Activated CD4-positive, CD25-positive, alpha-beta regulatory T cell treated with anti-CD3 and anti-CD28 coated beads, Interleukin-2, amount 50 U/mL, for 16 hours (primary cell): ENCODE measurements around the gene CAPN12.
A peak's percentile ranks its signal among the peaks of the same experiment; 100 is the strongest.

Experiments used
- DNase-seq: peaks from one replicate; pipeline ENCODE4 v3.0.0-alpha.2; 2020; ENCODE audit warnings: low read depth, low spot score

Gene CAPN12

DNA sequence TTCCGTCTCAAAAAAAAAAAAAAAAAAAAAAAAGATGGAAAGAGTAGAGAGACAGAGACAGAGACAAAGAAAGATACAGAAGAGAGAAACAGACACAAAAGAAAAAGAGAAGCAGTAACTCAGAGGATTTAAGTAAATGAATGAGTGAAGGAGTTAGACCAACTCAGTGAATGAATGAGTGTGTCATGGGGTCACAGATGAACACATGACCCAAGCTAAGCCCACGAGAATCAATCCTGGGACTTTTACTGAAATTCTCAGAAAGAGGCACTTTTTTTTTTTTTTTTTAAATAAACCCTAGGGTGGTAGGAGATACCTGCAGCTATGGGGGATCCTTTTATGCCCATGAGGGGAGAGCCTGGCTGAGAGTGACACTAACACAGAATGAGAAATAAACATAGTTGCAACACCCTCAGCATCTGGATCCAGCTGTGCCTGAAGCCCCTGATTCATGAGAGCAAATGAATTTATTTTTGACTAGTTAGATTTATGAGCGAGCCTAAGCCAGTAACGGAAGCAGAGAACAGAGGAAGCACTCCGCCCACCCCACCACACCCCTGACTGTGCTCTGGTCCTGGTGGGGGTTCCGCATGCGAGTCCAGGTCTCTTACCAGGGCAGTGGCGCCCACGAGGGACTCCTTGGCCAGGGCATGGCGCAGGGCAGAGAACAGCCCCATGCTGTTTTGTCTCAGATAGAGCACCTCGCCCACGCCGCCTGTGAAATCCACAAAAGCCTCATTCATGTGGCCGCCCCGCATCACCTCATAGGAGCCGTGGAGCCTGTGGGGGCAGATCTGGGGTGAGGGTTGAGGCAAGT lies 4.6 kb downstream of the CAPN12 start:
- no peak for DNase-seq

DNA sequence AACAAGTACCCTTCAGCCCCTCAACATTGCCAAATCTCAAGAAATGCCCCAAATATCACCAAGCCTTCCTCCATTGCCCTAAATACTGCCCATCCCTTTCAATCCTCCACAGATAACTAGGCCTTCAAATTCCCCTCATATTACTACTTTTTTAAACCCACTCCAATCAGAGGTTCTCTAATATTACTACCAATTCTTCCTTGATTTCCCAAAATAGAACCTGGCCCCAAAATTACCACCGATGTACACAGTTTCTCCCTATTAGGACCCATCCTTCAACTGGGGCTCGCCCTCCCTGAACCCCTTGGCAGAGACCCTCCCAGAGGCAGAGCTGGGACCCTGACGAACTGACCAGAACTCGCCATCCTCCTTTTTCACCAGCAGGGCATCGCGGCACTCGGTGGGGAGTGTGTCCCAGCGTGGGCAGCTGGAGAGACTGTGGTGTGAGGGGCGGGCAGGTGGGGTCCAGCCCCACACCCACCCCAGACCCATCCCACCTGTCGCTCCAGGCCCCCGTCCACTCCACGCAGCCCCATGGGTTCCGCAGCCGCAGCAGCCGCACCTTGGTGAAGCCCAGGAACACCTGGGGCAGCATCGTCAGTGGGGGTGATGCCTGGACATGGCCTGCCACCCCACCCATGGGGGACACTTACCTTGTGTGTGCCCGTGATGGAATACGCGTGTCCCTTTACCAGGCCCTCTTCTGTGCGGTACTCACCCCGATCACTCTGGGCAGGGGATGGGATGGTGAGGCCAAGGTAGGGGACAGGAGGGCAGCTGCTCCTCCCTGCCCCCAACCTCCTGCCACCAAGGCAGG lies 6.1 kb downstream of the CAPN12 start:
- DNase-seq = no peak

DNA sequence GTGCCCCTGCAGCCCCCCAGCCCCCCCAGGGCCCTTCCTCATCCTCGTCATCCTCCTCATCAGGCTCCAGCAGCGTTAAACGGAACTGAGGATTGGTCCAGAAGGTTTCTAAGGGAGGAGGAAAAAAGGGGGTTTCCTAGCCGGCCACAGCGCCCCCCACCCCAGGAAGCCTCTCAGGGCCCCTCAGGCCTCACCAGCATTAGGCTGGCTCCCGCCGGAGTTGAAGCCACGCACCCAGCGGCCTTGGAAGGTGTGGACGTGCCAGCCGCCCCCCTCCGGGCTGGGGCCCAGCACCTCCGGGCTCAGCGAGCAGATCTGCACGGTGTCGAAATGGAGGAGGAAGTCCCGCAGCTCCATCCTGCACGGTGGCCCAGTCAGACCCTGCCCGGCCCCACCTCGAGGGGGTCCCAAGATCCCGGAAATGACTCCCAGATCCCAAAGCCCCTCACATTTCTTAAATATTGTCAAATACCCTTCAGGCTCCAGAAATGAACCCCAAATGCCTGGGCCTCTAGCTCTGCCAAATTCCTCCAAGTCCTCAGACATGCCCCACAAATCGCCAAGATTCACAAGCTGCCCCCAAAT lies 6.9 kb downstream of the CAPN12 start:
- DNase-seq = no peak

DNA sequence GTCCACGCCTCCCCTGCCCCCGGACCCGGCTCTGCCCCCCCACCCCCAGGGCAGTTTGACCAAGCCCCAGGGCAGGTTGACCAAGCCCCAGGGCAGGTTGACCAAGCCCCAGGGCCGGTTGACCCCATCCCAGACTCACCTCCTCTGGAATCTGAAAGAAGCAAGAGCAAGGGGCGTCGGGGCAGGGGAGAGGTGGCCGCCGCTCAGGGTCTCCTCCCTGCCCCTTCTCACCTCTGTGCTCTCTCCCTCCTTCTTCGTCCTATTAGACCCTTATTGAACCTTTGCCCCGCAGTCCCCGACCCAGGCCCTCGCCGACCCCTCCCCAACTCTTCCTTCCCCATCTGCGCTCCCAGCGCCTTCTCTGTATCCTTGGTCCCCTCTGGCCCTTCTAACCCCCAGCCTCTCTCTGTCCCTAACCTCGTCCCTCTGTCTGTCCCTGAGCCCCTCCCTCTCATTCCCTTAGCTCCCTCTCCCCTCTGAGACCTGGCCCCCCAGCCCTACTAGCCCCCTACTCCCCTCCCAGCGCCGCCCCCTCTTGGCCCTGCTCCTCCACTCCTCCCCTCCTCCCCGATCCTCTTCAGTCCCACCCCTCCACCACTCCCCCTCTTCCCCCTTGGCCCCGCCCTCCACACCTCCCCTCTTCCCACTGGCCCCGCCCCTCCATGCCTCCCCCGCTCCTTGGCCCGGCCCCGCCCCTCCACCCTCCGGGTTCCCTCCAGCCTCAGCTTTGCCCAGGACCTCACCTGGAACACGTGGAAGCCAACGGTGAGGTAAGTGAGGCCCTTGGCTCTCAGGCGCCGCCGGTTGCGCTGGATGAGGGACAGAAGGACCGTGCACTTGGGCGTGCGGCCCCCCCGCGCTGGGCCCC lies 7.6 kb downstream of the CAPN12 start:
- DNase-seq = peak; percentile 31

DNA sequence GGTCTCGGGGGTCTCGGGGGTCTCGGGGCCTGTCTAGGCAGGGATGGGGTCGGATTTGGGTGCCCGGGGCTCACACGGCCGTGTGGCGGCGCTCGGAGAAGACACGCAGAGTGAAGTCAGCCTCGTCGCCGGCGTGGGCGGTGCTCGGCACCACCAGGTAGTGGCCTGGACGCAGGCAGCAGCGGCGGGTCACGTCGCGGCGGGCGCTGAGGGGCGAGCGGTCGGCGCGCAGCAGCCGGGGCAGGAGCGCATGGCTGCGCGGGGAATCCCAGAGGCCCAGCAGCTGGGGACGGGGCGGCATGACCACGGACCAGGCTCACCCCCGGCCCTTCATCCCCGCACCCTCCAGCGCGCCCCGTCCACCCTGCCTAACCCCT lies 8.2 kb downstream of the CAPN12 start:
- no peak for DNase-seq

DNA sequence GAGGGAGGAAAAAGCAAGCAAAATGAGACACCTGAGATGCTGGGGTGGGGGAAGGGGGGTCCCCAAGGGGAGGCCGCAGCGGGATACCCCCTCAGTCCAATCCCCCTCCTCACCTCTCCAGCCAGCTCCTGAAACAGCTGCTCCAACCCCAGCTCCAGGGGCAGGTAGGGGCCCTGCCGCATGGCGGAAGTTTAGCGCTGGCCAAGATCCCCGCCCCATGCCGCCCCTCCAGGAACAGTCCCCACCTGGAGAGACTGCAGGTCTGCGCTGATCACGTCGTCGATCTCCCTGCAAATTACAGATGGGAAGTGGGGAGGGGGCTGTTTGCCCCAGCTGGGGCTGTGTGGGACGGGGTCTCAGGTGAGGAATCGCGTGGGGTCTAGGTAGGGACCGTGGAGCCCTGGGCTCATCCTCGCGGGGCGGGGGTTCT lies 9.0 kb downstream of the CAPN12 start:
- no peak for DNase-seq

DNA sequence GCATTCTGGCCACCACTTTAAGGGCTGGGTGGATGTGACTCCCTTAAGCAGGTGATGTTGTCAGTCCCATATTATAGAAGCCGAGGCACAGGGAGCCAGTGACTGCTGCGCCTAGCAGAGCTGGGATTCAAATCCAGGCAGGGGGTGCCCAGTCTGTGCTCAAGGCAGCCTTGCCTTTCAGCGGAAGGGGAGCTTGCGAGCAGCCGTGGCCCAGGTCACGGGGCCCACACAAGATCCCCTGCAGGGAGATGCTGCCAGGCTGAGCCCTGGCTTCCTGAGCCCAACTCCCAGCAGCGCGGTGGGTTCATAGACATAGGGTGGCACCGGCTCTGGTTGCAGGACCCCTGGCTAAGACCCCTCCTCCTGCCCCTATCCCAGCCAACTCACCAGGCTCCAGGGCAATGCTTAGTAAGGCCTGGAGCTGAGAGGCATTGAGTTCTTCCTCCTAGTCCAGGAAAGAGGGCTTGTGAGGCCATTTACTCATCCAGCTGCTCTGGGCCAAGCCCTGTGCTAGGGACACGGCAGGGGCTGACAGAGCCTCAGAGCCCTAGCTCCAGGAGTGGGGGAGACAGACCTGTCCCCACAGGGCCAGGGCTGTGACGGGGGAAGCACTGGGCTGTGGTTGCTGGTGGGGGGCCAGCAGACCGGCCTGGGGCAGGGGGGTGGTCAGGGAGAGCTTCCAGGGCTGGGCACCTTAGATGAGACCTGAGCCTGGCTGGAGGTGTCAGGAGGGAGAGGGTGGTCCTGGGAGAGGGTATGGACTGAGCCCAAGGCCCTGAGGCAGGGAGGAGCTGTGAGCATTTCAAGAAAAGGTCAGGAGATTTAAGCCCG lies 9.6 kb downstream of the CAPN12 start:
- no peak for DNase-seq

DNA sequence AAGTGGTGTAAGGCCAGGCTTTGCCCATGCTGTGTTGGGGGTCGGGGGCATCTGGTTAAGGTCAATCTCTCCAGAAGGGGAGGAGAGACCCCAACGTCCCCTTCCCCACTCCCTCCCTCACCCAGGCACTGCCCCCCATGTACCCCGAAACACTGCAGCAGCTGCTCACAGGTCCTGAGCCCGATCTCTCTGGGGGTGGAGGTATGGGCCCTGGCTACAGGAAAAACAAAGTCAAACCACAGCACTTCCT lies 10.2 kb downstream of the CAPN12 start:
- DNase-seq = no peak

DNA sequence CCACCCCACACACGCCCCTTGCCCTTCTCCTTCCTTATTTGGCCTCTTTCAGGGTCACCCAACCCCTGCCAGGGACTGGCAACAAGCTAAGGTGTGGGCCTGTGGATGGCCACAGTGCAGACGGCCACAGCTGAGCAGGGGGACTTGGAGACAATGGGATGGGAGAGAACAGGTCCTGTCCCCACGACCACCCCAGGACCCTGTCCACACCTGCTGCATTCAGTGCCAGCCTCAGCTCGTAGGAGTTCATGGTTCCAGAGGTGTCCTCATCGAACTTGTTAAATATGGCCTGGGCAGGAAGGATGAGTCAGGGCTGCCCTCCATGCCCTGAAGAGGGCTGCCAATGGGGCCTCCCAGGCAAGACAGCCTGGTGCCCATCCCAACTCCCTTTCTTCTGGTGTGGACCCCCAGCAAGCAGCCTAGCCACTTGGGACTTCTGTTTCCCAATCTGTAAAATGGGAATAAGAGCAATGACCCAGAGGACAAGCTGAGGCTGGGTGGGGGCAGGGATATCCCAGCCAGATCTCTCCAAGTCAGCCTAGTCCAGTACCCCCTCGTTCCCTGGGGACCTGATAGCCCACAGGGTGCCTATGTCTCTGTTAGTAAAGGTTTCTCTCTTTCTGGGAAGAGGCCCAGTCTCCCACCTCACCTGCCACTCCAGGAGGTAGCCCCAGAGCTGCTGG lies 10.6 kb downstream of the CAPN12 start:
- no peak for DNase-seq

DNA sequence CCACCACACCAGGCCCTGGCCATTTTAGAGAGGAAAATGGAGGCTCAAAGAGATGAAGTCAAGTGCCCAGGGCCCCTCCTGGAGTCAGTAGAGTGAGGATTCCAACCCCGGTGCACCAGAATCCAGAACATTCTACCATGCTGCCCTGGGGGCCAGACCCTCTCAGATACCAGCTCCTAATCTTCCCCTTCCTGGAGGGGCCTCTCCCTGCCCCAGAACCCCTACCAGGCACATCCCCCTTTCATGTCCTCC lies 11.1 kb downstream of the CAPN12 start:
- DNase-seq = no peak

DNA sequence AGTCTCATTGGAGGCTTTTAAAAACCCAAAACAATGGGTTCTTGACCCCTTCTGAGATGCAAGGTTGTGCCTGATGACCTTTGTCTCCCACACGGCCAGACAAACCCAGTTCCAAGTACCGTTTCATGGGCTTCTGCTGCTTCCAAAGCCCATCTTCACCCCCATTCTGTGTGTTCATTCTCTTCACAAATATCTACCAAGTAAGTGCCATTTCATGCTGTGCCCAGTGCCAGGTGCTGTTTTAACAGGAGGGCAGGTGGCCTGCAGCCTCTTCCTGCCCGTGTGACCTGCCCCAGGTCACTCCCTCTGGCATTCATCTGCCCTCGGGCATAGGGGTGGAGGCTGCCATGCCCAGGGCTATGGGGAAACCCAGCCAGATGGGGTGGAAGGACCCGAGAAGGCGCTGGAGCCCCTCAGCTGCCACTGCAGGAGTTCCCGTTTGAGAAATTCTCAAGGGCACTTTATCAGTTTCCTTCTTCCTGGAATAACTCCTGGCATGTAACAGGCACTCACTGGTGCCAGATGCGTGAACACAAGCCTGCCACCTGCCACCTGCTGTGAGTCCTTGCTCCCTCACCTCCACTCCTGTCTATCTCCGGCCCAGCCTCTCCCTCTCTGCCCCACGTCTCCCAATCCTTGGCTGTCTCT lies 12.5 kb downstream of the CAPN12 start:
- no peak for DNase-seq

DNA sequence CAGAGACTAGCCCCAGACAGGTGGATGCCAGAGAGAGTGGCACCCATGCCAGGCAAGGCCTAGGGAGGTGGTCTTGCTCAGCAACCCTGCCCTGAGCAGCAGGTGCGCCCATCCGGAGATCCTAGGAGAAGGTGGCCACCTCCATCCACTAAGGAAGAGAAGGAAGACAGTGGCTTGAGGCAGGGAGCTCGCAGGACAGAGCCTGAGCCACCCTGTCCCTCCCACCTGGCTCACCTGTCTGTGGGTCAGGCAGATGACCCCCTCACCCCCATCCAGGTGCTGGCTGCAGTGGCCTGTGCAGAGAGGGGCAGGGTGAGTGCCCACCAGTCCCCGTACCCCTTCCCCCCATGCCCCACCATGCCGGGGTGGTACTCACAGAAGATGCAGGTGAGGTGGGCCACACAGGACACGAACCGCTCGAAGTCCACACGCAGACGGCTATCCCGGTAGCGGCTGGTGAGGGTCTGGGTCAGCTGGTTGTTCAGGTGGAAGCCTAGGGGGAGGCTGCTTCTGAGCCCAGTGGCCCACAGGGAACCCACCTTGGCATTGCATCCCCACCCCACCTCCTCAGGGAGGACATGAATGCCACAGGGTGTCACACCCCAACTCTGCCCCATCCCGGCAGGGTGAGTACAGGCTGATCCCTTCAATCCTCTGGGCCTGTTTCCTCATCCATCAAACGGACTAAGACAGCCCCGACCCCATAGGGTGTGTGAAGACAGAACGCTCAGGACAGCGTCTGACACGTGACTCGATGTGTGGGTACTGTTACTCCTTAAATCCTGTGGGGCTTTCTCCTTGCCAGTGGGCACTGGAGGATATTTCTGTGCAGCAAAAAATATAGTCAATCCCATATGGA lies 13.3 kb downstream of the CAPN12 start:
- no peak for DNase-seq

DNA sequence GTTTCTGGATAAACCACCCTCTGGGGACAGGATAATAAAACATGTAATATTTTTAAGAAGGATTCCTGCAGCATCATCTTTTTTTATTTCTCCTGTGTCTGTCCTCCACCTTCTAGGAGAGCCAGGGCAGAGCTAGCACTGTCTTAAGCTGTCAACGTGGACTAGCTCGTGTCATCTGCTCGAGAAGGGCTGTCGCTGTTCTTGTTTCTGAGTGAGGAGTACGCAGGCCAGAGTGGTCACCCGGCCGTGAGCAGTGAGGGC lies 13.9 kb downstream of the CAPN12 start:
- DNase-seq = no peak

DNA sequence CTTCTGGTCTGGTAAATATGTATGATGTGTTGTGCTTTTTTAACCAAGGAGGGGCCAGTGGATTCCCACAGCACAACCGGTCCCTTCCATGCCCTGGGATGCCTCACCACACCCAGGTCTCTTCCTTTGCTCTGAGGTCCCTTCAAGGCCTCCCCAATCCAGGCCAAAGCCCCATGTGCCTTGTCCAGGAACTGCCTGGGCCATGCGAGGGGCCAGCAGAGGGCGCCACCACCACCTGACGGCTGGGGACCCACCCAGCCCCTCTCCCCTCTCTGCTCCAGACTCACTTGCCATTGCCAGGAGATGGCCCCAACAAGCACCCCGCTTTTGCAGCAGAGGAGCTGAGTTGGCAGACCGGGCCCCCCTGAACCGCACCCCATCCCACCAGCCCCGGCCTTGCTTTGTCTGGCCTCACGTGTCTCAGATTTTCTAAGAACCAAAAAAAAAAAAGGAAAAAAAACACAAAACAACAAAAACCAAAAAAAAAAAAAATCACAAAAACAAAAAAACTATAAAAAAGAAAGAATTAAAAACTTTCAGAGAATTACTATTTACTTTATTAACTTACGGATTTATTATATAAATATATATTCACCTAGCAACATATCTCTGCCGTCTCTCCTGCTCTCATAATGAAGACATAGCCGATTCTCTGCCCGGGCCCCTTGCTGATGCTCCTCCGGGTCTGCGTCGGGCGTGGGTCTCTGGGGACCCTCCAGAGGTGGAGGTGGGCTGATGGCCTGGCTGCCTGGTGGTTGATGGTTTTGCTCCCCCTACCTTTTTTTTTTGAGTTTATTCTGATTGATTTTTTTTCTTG lies 14.4 kb downstream of the CAPN12 start:
- DNase-seq = peak; percentile 59

DNA sequence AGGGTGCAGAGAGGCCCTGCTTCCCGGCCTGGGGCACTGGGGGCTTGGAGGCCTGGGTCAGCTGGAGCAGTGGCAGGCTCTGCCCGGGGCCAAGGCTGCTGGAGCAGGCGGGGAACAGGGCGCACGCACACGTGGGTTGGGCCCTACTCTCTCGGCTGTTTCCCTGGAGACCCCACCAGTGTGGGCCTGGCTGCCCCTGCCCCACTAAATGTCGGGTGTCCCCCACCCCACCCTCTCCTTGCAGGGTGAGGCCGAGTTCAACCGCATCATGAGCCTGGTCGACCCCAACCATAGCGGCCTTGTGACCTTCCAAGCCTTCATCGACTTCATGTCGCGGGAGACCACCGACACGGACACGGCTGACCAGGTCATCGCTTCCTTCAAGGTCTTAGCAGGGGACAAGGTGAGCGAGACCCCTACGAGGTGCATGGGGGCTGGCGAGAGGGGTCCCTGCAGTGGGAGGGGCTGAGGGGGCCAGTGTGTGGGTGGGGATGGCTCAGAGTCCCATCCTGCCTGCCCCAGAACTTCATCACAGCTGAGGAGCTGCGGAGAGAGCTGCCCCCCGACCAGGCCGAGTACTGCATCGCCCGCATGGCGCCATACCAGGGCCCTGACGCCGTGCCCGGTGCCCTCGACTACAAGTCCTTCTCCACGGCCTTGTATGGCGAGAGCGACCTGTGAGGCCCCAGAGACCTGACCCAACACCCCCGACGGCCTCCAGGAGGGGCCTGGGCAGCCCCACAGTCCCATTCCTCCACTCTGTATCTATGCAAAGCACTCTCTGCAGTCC lies 15.3 kb downstream of the CAPN12 start:
- no peak for DNase-seq

DNA sequence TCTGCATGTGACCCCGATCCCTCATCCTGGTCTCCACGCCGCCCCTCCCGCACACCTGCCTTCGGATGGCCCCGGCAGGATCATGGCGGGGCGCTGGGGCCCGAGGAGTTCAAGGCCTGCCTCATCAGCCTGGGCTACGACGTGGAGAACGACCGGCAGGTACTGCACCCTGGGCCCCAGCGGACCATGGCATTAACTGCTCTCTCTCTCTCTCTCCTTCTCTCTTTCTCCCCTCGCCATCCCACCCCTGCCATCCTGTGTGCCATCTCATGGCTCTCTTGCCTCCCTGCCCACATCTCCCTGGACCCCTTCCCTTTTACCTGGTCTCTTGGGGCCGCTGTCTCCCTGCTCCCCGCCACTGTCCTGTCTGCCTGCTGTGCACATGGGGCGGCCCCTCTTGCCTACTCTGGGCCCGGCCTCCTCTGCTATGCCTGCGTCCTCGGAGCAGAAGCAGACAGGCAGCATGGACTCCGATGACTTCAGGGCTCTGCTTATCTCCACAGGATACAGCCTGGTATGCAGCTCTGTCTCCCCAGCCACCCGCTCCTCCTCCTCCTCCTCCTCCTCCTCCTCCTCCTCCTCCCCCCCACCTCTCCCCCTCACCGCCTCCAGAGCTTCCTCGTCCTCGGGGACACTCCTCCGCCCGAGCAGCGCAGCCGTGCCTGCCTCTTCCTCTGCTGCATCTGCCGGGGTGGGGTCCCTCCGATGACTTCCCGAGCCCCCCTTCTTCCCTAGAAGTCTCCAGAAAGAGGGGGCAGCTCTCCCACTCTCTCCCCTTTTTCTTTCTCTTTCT lies 16.2 kb downstream of the CAPN12 start:
- no peak for DNase-seq

DNA sequence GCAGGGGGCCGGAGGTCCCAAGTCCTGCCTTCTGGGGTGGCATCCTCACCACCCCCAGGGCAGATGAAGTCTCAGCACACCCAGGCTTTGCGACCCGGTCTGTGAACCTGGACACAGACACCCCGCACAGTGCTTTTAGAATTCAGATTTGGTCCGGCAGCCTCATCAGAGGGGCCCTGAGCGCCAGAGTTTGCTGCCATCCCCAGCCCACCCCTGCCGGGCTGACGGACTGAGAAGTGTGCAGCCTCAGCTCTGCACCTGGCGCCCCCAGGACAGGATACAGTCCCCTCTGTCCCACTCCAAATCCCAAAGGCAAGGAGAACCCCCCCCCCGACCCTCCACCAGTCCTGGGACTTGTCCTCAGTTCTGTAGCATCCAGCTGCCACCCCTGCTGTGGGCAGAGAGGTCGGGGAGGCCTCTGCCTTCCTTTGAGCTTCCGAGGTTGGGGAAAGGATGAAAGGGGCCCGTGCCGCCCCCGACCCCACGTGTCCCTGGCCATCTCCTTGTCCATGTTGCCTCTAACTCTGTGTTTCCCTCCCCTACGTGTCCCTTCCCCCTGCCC lies 16.9 kb downstream of the CAPN12 start:
- DNase-seq = no peak
